Activated T-cell treated with anti-CD3 and anti-CD28 coated beads, Interleukin-2, amount 50 U/mL, for 72 hours (primary cell): ENCODE data around the gene RAPGEFL1. TPM values are rescaled to one million over a fixed set of nuclear protein-coding genes. Genes with fewer than 3 reads are reported as not detected.
A peak's percentile ranks its signal among the peaks of the same experiment; 100 is the strongest.
"Not testable (repeated sequence)": the region's sequence is repeated elsewhere in the genome, so short reads cannot be mapped to it uniquely, and the experiment has no call there.

ENCODE experiments used
- ATAC-seq, 2 donors: fragments of 150-1000 bp; cut with Tn5 transposase; replicated peaks in 1 of 2; 2 replicates each; pipeline ENCODE4 v1.10.0; 2021; ENCODE audit warnings: moderate library complexity in 2 of 2, mild to moderate bottlenecking in 1 of 2
- DNase-seq, 2 donors: peaks; one replicate each; pipeline ENCODE4 v3.0.0; 2021 to 2022; ENCODE audit warnings: mixed read lengths in 1 of 2
- H3K27ac Mint-ChIP-seq: one replicate; pipeline ENCODE4 v1.8.0; 2022; ENCODE audit warnings: mild to moderate bottlenecking, moderate library complexity, mixed read lengths
- H3K27me3 Mint-ChIP-seq: one replicate; pipeline ENCODE4 v1.8.0; 2022; ENCODE audit warnings: low read depth, mixed read lengths
- H3K36me3 Mint-ChIP-seq, 2 donors: one replicate each; pipeline ENCODE4 v1.8.0; 2022; ENCODE audit warnings: mixed read lengths in 2 of 2, mild to moderate bottlenecking in 1 of 2; ENCODE audit not compliant: insufficient read depth in 2 of 2
- H3K4me1 Mint-ChIP-seq: one replicate; pipeline ENCODE4 v1.8.0; 2022; ENCODE audit warnings: low read depth, mixed read lengths
- H3K4me3 Mint-ChIP-seq, 2 donors: one replicate each; pipeline ENCODE4 v1.8.0; 2022; ENCODE audit warnings: mild to moderate bottlenecking in 2 of 2, mixed read lengths in 2 of 2, moderate library complexity in 2 of 2
- H3K9me3 Mint-ChIP-seq, 2 donors: one replicate each; pipeline ENCODE4 v1.8.0; 2022; ENCODE audit warnings: mixed read lengths in 2 of 2
- total RNA-seq, 2 donors: library from RNA; stranded (reverse); gene quantifications; one replicate each; pipeline ENCODE4 v1.2.3, GENCODE V29; 2022

RAPGEFL1 gene
- total RNA-seq, 2 donors from 2014 or later: 3.0 to 6.6 TPM

DNA sequence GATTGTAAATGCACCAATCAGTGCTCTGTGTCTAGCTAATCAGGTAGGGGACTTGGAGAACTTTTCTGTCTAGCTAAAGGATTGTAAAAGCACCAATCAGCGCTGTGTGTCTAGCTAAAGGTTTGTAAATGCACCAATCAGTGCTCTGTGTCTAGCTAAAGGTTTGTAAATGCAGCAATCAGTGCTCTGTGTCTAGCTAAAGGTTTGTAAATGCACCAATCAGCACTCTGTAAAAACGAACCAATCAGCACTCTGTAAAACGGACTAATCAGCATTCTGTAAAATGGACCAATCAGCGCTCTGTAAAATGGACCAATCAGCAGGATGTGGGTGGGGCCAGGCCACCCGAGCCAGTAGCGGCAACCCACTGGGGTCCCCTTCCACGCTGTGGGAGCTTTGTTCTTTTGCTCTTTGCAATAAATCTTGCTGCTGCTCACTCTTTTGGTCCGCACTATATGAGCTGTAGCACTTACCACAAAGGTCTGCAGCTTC is 20.7 kb downstream of the RAPGEFL1 start:
- DNase-seq (peak; percentile 26 to 37), ATAC-seq (peak; percentile 48 to 52)
- H3K27ac Mint-ChIP-seq, H3K36me3 Mint-ChIP-seq, H3K27me3 Mint-ChIP-seq, H3K9me3 Mint-ChIP-seq: not testable (repeated sequence)
- H3K4me3 Mint-ChIP-seq: peak overlapping the region; percentile 55 to 59
- peaks cover 12% of the 10 kb centered on the region for H3K4me1 Mint-ChIP-seq

DNA sequence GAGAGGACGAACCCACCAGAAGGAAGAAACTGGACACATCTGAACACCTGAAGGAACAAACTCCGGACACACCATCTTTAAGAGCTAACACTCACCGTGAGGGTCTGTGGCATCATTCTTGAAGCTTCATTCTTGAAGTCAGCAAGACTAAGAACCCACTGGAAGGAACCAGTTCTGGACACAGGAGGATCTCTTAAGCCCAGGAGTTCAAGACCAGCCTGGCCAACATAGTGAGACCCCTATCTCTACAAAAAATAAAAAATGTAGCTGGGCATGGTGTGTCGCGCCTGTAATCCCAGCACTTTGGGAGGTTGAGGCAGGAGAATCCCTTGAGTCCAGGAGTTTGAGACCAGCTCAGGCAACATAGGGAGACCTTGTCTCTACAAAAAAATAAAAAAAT is 21.3 kb downstream of the RAPGEFL1 start:
- peaks cover 12% of the 10 kb centered on the region for H3K4me1 Mint-ChIP-seq
- ATAC-seq (no peak), DNase-seq (no peak)
- H3K4me3 Mint-ChIP-seq: peak overlapping the region; percentile 55 to 59
- H3K9me3 Mint-ChIP-seq: no peaks in the 10 kb centered on the region
- no peaks in the 10 kb centered on the region for H3K27me3 Mint-ChIP-seq
- H3K27ac Mint-ChIP-seq: no peak overlapping the region
- no peaks in the 10 kb centered on the region for H3K36me3 Mint-ChIP-seq

DNA sequence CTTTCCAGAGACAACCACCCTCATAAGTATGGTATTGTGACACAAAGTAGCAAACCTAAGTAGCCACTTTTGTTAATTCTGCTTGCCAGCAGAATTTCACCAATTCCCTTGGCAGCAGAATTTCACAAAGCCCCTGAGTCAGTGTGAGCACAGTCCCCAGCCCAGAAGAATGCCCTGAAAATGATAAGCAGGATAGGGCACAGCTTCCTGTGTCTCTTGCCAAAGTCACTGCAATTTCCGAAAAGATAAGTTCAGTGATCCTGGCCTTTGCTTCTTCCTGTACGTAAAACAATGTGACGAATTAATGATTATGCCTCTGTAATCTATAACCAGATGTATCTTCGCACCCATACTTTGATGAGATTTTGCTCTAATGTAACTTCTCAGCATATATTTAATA is 25.9 kb downstream of the RAPGEFL1 start:
- Mint-ChIP-seq H3K4me3 (no peak overlapping the region), H3K9me3 (no peaks in the 10 kb centered on the region), H3K27ac (no peak overlapping the region), H3K4me1 (peaks cover 7% of the 10 kb centered on the region), H3K36me3 (no peaks in the 10 kb centered on the region), H3K27me3 (no peaks in the 10 kb centered on the region)
- DNase-seq (no peak), ATAC-seq (no peak)

DNA sequence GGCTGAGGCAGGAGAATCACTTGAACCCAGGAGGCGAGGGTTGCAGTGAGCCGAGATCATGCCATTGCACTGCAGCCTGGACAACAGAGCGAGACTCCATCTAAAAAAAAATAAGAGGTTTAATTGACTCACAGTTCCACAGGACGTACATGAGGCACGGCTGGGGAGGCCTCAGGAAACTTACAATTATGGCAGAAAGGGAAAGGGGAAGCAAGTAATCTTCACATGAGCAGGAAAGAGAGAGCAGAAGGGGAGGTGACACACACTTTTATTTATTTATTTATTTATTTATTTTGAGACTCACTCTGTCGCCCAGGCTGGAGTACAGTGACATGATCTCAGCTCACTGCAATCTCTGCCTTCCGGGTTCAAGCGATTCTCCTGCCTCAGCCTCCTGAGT is 28.9 kb downstream of the RAPGEFL1 start:
- not testable (repeated sequence) for H3K4me1 Mint-ChIP-seq, ATAC-seq, H3K27ac Mint-ChIP-seq, H3K27me3 Mint-ChIP-seq, H3K9me3 Mint-ChIP-seq, H3K36me3 Mint-ChIP-seq, H3K4me3 Mint-ChIP-seq, DNase-seq

DNA sequence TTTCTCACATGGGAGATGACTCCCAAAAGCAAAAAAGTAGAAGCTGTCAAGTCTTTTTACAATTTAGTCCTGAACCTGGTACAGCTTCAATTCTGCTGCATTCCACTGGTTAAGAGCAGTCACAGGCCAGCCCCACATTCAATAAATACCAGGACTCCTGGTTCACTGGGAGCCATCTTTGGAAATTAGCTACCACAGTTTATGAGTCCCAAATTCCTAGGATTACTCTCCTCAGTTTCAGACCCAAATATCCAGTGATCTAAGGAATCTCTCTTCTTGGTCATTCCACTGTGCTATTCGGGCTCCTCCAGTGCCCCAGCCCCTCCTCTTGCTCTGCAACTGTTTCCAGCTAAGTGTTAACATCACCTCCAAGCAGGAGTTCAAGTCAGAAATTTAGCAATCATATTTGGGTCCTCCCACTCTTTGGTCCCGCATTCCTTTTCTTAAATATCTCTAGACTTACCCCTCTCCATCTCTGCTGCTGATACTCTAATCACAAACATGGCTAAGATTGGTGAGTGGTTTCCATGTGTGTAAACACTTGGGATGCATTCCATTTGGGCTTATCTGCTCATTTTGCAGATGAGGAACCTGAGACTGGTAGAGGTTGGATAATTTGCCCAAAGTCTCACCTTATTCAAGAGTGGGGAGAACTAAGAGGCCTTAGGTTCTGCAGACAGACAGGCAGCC is 32.3 kb downstream of the RAPGEFL1 start:
- no peaks in the 10 kb centered on the region for H3K27me3 Mint-ChIP-seq
- no peaks in the 10 kb centered on the region for H3K36me3 Mint-ChIP-seq
- no peak for ATAC-seq
- H3K9me3 Mint-ChIP-seq: no peaks in the 10 kb centered on the region
- no peak overlapping the region for H3K27ac Mint-ChIP-seq
- no peaks in the 10 kb centered on the region for H3K4me1 Mint-ChIP-seq
- DNase-seq: no peak
- no peak overlapping the region for H3K4me3 Mint-ChIP-seq

DNA sequence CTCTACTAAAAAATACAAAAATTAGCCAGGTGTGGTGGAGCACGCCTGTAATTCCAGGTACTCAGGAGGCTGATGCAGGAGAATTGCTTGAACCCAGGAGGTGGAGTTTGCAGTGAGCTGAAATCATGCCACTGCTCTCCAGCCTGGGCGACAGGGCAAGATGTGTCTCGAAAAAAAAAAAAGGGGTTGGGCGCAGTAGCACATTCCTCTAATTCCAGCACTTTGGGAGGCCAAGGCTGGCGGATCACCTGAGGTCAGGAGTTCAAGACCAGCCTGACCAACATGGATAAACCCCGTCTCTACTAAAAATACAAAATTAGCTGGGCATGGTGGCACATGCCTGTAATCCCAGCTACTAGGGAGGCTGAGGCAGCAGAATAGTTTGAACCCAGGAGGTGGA is 36.6 kb downstream of the RAPGEFL1 start:
- H3K4me3 Mint-ChIP-seq, ATAC-seq, H3K9me3 Mint-ChIP-seq, H3K27me3 Mint-ChIP-seq, H3K36me3 Mint-ChIP-seq, DNase-seq, H3K27ac Mint-ChIP-seq: not testable (repeated sequence)
- H3K4me1 Mint-ChIP-seq: peaks cover 15% of the 10 kb centered on the region

DNA sequence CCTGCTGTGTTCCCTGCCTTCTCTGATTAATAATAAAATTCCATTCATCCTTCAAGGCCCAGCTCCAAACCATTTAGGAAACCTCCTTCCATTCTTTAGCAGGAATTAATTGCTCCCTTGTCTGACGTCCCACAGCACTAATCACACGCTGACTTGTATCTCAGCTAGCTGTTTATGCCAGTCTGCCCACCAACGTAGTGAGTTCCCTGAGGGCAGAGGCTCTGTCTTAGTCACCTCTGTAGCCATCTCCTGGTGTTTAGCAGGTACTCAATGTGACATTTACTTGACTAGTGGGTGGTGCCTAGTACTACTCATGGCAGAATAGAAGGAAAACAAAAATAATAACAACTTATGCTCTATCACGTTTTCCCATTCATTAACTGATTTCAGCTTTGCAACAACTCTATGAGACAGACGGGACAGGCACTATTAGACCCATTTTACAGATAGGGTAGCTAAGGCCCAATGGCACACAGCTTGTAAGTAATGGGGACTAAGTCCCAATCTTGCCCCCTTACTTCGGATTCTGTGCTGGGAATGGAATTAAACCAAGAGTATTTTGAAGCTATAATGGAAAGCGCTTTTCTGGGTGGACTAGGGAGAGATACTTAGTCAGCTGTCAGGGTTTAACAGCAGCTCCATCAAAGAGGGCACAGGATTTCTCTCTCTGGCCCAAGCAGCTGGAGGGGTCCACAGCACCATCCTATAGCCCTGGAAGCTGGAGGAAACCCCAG is 40.9 kb downstream of the RAPGEFL1 start:
- ATAC-seq: peak; percentile 21 to 22
- peak overlapping the region; percentile 90 to 96 for H3K4me3 Mint-ChIP-seq

DNA sequence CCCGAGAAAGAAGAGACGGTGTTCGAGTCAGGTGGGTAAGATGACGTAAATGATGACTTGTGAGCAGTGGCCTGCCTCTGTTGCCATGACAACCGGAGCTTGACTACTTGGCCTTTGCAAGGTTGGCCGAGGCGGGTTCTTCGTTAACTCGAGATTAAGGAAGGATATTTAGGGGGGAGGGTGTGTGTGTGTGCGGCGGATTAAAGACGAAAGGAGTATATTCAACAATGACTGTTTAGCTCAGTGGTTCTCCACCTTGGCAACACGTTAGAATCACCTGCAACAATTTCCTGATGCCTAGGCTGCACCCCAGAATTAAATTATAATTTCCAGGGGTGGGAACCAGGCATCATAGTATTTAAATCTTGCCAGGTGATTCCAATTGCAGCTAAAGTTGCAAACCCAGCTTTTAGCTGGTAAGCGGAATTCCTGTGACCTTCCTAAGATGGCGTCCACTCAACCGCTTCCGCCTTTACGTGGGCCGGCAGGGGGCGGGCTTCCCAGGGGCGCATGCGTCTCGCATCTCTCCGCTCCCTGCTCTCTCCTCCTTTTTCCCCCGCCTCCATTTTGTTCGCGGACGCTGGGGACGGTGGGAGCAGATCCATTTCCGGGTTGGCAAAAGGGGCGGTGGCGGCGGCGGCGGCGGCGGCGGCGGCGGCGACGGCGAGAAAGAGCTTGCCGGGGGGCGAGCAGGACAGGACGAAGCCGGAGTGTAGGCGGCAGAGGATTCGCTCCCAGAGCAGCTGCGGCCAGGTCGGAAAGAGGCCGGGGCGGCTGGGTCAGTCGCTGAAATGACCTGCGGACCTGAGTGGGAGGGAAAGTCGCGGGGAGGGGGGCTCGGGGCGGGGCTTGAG is 41.7 kb downstream of the RAPGEFL1 start, which contains the start of gene WIPF2:
WIPF2 (plus strand) TSS at position 565 of the 854 bp plus-strand sequence. CDS start 37,156 bp downstream, outside the sequence.
- no peaks in the 10 kb centered on the region for H3K27me3 Mint-ChIP-seq
- H3K4me1 Mint-ChIP-seq: peaks cover 38% of the 10 kb centered on the region
- peak within 1 kb of the TSS; percentile 94 for H3K27ac Mint-ChIP-seq
- ATAC-seq: peak; percentile 95
- H3K4me3 Mint-ChIP-seq: peak within 1 kb of the TSS; percentile 90 to 96
- no peaks in the 10 kb centered on the region for H3K9me3 Mint-ChIP-seq
- peaks cover 3 to 5% of the 10 kb centered on the region in 2 donors for H3K36me3 Mint-ChIP-seq
- peak; percentile 98 to 99 for DNase-seq

More for the DNA sequence above, 40.9 kb downstream of the RAPGEFL1 start:
- H3K27ac Mint-ChIP-seq: peak overlapping the region; percentile 94
- H3K27me3 Mint-ChIP-seq: no peaks in the 10 kb centered on the region
- H3K9me3 Mint-ChIP-seq: no peaks in the 10 kb centered on the region
- H3K36me3 Mint-ChIP-seq: peaks cover 3 to 4% of the 10 kb centered on the region in 2 donors
- DNase-seq: peak; percentile 7 to 14
- peaks cover 34% of the 10 kb centered on the region for H3K4me1 Mint-ChIP-seq

DNA sequence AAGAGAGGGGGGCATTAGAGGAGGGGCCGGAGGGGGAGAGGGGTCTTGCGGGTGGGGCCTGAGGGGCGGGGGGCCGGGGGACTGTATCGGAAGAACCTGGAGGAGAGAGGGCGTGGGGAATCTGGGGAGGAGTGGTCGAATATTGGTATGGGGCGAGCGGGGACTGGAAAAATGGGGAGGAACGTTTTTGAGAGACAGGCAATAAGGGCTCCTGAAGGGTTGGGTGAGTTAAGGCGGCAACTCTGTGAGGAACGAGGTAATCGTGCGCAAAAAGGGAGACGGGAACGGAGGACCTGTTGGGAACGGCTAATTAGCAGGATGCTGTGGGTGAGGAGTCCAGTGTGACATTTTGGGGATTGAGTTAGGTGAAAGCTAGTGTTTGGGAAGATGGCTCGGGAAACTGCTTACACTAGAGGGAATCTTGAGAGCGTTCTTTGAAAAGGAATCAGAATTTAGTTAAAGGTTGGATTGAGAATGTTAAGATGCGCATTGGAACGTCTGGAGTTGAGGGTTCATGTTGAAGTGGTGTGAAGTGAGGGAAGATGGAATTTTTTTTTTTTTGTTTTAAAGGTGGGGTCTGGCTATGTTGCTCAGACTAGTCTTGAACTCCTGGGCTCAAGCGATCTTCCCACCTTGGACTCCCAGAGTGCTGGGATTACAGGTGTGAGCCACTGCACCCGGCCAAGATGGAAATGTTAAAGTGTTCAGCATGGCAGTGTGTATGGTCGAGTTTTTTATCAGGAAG is 42.5 kb downstream of the RAPGEFL1 start:
- H3K4me3 Mint-ChIP-seq: peak overlapping the region; percentile 86 to 96
- DNase-seq: peak; percentile 29 to 34
- peak overlapping the region; percentile 85 for H3K27ac Mint-ChIP-seq
- H3K36me3 Mint-ChIP-seq: peaks cover 3 to 8% of the 10 kb centered on the region in 2 donors
- peak in 1 of 2 donors; percentile 4 for ATAC-seq
- H3K27me3 Mint-ChIP-seq: no peaks in the 10 kb centered on the region
- no peaks in the 10 kb centered on the region for H3K9me3 Mint-ChIP-seq
- peaks cover 43% of the 10 kb centered on the region for H3K4me1 Mint-ChIP-seq

DNA sequence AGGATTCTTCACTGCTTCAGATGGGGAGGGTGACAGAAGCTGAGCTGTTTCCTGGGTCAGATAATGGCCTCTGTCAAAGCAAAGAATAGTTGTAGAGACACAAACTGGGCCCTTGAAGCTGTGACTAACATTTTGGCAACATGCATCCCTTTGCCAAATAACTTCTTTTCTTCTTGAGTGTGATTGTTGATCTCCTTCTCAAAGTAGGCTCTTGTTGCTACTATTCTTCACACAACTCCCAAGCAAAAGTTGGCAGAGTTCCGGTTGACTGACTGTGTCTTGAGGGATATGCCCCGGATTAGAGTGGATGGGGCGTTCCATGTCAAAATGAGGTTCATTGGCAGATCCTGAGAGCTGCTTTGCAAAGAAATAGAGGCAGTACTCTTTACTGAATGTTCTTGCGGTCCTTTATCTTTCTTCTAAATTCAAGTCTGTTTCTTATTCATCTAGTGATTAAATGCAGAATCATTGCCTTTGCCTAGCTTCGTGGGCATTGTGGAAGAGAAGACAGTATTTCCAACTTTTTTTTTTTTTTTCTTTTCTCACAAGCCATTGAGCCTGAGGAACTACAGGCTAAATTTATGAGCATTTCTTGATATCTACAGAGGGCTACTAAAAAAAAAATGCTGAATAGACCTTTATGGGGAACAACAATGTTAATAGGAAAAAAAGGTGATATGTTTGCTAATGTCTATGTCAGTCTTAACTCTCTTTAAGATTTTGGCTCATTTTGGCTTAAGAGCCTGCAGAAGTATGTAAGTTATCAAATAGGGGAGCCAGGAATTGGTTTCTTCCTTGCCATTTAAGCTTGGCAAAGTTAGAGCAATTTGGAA is 47.7 kb downstream of the RAPGEFL1 start:
- no peaks in the 10 kb centered on the region for H3K27me3 Mint-ChIP-seq
- DNase-seq (no peak), ATAC-seq (no peak)
- peaks cover 2 to 7% of the 10 kb centered on the region in 2 donors for H3K36me3 Mint-ChIP-seq
- no peaks in the 10 kb centered on the region for H3K9me3 Mint-ChIP-seq
- H3K4me3 Mint-ChIP-seq: no peak overlapping the region
- no peak overlapping the region for H3K27ac Mint-ChIP-seq
- H3K4me1 Mint-ChIP-seq: peaks cover 28% of the 10 kb centered on the region

DNA sequence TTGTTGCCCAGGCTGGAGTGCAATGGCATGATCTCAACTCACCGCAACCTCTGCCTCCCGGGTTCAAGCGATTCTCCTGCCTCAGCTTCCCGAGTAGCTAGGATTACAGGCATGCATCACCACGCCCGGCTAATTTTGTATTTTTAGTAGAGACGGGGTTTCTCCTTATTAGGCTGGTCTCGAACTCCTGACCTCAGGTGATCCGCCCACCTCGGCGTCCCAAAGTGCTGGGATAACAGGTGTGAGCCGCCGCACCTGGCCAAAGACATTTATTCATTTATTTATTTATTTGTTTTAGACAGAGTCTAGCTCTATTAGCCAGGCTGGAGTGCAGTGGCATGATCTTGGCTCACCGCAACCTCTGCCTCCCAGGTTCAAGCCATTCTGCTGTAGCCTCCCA is 51.9 kb downstream of the RAPGEFL1 start:
- not testable (repeated sequence) for H3K4me3 Mint-ChIP-seq, H3K9me3 Mint-ChIP-seq, H3K27ac Mint-ChIP-seq, ATAC-seq, H3K27me3 Mint-ChIP-seq, DNase-seq
- H3K36me3 Mint-ChIP-seq: peaks cover 5 to 12% of the 10 kb centered on the region in 2 donors
- H3K4me1 Mint-ChIP-seq: peaks cover 10% of the 10 kb centered on the region
